ENCODE measurements around the gene CCDC154.

DNA sequence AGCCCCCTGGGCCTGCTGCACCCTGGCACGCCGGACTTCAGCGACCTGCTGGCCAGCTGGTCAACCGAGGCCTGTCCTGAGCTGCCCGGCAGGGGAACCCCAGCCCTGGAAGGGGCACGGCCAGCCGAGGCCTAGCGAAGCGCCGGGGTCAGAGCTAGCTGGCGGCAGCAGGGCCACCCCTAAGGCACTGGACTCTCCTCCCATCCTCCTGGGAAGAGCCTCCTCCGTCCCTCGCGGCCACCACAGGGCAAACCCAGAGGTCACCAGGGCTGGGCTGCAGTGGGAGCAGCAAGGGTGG is 11.1 kb downstream of the CCDC154 start:
- TF ChIP-seq L3MBTL2 (conservative IDR thresholded peaks at IDR 0.05) = no peak
- TF ChIP-seq BHLHE40 (IDR thresholded peaks at IDR 0.05; ENCODE audit: borderline replicate concordance) = no peak
- TF ChIP-seq FOXM1 (IDR thresholded peaks at IDR 0.05; ENCODE audit: borderline replicate concordance) = no peak
- no peak for TF ChIP-seq ARNT (IDR thresholded peaks at IDR 0.05)
- TF ChIP-seq SP1 (IDR thresholded peaks at IDR 0.05) = no peak
- TF ChIP-seq NFRKB (IDR thresholded peaks at IDR 0.05) = no peak
- no peak for TF ChIP-seq CTBP1 (IDR thresholded peaks at IDR 0.05; ENCODE audit: borderline replicate concordance)
- TF ChIP-seq HDGF (IDR thresholded peaks at IDR 0.05; ENCODE audit: borderline replicate concordance) = no peak
- no peak for TF ChIP-seq ZNF384 (IDR thresholded peaks at IDR 0.05)

Data from HEK293T (cell line).